OCI-LY3 (cell line): Measurements from ENCODE around the gene FIBCD1.

ENCODE experiments used
- H2AFZ ChIP-seq: fragments of 200-600, 300-600 bp; shearing (Covaris generic); 2 replicates; pipeline ENCODE4 v1.6.0; 2014; ENCODE audit warnings: antibody characterized with exemption, low read depth, low read length
- H3K27ac ChIP-seq: fragments of 200-600, 300-600 bp; sonication (generic); 2 replicates; pipeline ENCODE4 v1.5.1; 2014; ENCODE audit warnings: mild to moderate bottlenecking, low read length, moderate library complexity, mixed read lengths
- H3K27me3 ChIP-seq: fragments of 200-600, 300-600 bp; sonication (generic); 2 replicates; pipeline ENCODE4 v1.6.1; 2014; ENCODE audit warnings: low read depth, low read length, mixed read lengths
- H3K36me3 ChIP-seq: fragments of 200-600, 300-600 bp; sonication (generic); replicated peaks from 2 replicates; pipeline ENCODE3; 2014; ENCODE audit warnings: low read depth, low read length, mixed read lengths
- H3K4me1 ChIP-seq: fragments of 300-600, 200-600 bp; sonication (generic); 2 replicates; pipeline ENCODE4 v1.6.1; 2014; ENCODE audit warnings: low read length, mixed read lengths
- H3K4me2 ChIP-seq: fragments of 200-600, 300-600 bp; sonication (generic); 2 replicates; pipeline ENCODE4 v1.6.1; 2014; ENCODE audit warnings: low read length, mixed read lengths
- H3K4me3 ChIP-seq: fragments of 300-600, 200-600 bp; sonication (generic); 2 replicates; pipeline ENCODE4 v1.5.1; 2014; ENCODE audit warnings: antibody characterized with exemption, mild to moderate bottlenecking, low read length, moderate library complexity
- H3K79me2 ChIP-seq: fragments of 300-600, 200-600 bp; shearing (Covaris generic); 2 replicates; pipeline ENCODE4 v1.6.1; 2014; ENCODE audit warnings: mild to moderate bottlenecking, low read length, mixed read lengths
- H3K9ac ChIP-seq: fragments of 300-600, 200-600 bp; shearing (Covaris generic); 2 replicates; pipeline ENCODE4 v1.6.0; 2014; ENCODE audit warnings: mild to moderate bottlenecking, low read length, moderate library complexity
- H3K9me3 ChIP-seq: fragments of 200-600, 300-600 bp; shearing (Covaris generic); 2 replicates; pipeline ENCODE4 v1.6.1; 2014; ENCODE audit warnings: low read length, mixed read lengths; ENCODE audit not compliant: insufficient read depth
- H4K20me1 ChIP-seq: fragments of 200-600, 300-600 bp; sonication (generic); 2 replicates; pipeline ENCODE4 v1.6.1; 2016; ENCODE audit warnings: low read length, mixed read lengths; ENCODE audit not compliant: insufficient read depth
- EZH2phosphoT487 ChIP-seq: fragments of 200-600 bp; shearing (Covaris generic); IDR thresholded peaks from 2 replicates; pipeline ENCODE4 v1.6.1; 2018; ENCODE audit warnings: antibody characterized with exemption, mixed run types, low read depth
- TF ChIP-seq, protein P1 (sequence below): fragments of 200-600, 300-600 bp; sonication (generic); IDR thresholded peaks from 2 replicates; pipeline ENCODE4 v1.5.1; 2014; ENCODE audit warnings: antibody characterized with exemption, low read length, low read depth

The FIBCD1 gene

DNA sequence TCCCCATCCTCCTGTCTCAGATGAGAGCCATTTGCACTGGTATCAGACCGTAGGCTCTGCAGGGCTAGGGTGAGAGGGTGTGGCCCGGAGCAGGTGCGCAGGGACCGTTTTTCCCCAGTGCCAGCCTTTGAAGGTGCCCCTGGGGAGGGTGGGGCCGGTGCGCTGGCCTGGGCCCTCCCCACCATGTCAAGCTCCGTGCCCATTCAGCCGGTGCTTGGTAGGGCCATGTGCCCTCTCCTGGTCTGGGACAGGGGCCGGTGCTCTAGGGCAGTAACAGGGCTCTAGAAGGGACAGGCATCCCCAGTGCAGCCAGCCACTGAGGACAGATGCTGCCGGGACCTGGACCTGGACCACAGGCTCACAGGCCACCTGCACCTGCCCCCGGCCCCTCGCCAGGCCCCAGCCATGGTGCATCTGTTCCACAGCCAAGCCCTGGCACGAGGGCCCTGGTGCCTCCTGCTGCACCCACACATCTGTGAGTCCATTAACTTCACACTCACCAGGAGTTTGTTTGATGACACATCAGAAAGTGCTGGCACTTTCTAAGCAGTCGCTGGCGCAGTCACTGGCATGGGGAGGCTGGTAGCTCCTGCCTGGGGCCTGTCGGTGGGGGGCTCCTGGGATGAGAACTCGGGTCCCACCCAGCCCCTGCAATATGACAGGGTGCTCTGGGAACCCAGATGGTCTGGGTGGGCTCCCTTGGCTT lies 37.4 kb downstream of the FIBCD1 start:
- no peaks in the 10 kb centered on the region for H3K4me1 ChIP-seq
- H4K20me1 ChIP-seq: no peaks in the 10 kb centered on the region
- no peaks in the 10 kb centered on the region for H3K9me3 ChIP-seq
- no peak overlapping the region for H3K4me2 ChIP-seq
- no peaks in the 10 kb centered on the region for H3K36me3 ChIP-seq
- no peak overlapping the region for H2AFZ ChIP-seq
- H3K9ac ChIP-seq: no peak overlapping the region
- H3K27ac ChIP-seq: no peak overlapping the region
- H3K27me3 ChIP-seq: peaks cover 30% of the 10 kb centered on the region
- no peak overlapping the region for H3K4me3 ChIP-seq
- TF ChIP-seq EZH2phosphoT487: no peak
- TF ChIP-seq, protein P1, sequence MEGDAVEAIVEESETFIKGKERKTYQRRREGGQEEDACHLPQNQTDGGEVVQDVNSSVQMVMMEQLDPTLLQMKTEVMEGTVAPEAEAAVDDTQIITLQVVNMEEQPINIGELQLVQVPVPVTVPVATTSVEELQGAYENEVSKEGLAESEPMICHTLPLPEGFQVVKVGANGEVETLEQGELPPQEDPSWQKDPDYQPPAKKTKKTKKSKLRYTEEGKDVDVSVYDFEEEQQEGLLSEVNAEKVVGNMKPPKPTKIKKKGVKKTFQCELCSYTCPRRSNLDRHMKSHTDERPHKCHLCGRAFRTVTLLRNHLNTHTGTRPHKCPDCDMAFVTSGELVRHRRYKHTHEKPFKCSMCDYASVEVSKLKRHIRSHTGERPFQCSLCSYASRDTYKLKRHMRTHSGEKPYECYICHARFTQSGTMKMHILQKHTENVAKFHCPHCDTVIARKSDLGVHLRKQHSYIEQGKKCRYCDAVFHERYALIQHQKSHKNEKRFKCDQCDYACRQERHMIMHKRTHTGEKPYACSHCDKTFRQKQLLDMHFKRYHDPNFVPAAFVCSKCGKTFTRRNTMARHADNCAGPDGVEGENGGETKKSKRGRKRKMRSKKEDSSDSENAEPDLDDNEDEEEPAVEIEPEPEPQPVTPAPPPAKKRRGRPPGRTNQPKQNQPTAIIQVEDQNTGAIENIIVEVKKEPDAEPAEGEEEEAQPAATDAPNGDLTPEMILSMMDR: no peak
- no peaks in the 10 kb centered on the region for H3K79me2 ChIP-seq

DNA sequence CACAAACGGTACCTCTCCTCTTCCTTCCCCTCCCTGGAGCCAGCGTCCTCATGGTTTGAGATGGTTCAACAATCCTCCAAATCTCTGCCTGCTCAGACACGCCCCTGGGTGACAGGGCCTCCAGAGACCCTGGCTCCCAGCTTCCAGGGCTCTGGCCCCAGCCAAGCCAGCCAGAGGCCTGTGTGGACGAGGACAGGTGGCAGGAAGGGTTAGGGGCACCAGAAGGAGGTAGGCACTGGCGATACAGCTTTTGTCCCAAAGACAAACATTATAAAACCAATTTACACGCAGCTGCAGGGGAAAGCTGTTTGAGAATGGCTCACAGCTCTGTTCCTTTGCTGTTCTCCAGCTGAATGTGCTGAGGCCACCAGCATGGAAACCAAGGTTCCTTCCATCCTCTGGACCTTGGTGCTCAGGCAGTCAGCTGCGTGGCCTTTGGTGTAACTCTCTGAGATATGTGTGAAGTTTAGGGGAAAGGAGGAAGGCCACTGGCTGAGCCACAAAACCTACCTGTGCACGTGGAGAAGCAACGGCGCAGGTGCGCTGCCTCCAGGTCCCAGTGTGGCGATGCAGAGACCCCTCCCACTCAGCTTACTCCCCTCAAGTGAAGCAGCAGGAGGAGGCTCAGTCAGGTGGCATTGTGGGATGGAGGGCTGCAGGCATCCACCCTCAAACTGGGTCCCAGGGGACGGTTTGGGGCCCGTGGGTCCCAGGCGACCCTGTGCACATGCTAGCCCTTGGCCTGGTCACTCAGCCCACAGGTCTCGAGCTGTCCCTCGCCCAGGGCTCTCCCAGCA lies 38.1 kb downstream of the FIBCD1 start:
- Histone ChIP-seq H3K4me2 (no peak overlapping the region), H3K4me3 (no peak overlapping the region), H2AFZ (no peak overlapping the region), H3K27me3 (peaks cover 30% of the 10 kb centered on the region), H3K4me1 (no peaks in the 10 kb centered on the region), H3K36me3 (no peaks in the 10 kb centered on the region), H4K20me1 (no peaks in the 10 kb centered on the region), H3K27ac (no peak overlapping the region), H3K9me3 (no peaks in the 10 kb centered on the region), H3K79me2 (no peaks in the 10 kb centered on the region), H3K9ac (no peak overlapping the region)
- TF ChIP-seq, protein P1: no peak
- TF ChIP-seq EZH2phosphoT487: no peak

GRCh38 chr9:130899051-130899748 lies 39.8 kb downstream of the FIBCD1 start:
- peaks cover 30% of the 10 kb centered on the region for H3K27me3 ChIP-seq
- H3K79me2 ChIP-seq: no peaks in the 10 kb centered on the region
- H3K4me2 ChIP-seq: no peak overlapping the region
- no peaks in the 10 kb centered on the region for H3K36me3 ChIP-seq
- H3K9ac ChIP-seq: no peak overlapping the region
- TF ChIP-seq, protein P1: no peak
- no peak for TF ChIP-seq EZH2phosphoT487
- H2AFZ ChIP-seq: no peak overlapping the region
- H3K9me3 ChIP-seq: no peaks in the 10 kb centered on the region
- no peaks in the 10 kb centered on the region for H4K20me1 ChIP-seq
- no peaks in the 10 kb centered on the region for H3K4me1 ChIP-seq
- H3K27ac ChIP-seq: no peak overlapping the region
- no peak overlapping the region for H3K4me3 ChIP-seq

DNA sequence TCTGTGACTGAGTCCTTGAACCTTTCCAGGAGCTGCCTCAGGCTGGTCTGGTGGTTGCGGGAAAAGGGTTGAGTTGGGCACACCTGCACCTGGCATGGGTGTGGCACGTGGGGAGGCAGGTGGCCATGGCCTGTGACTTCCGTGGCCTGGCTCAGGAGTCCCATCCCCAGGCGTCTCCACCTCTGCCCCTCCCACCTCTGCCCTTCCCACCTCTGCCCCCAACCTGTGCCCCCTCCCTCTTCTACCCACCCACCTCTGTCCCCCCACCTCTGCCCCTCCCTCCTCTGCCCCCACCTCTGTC lies 40.5 kb downstream of the FIBCD1 start:
- Histone ChIP-seq H4K20me1 (no peaks in the 10 kb centered on the region), H3K27me3 (peaks cover 30% of the 10 kb centered on the region), H3K36me3 (no peaks in the 10 kb centered on the region), H3K4me3 (no peak overlapping the region), H3K9ac (no peak overlapping the region), H3K79me2 (no peaks in the 10 kb centered on the region), H3K4me2 (no peak overlapping the region), H3K9me3 (no peaks in the 10 kb centered on the region), H3K4me1 (no peaks in the 10 kb centered on the region), H3K27ac (no peak overlapping the region), H2AFZ (no peak overlapping the region)
- TF ChIP-seq, protein P1: no peak
- no peak for TF ChIP-seq EZH2phosphoT487
